NCI-H524 (cell line): ENCODE results near the gene LYRM9.
A peak's percentile ranks its signal among the peaks of the same experiment; 100 is the strongest.
"Not testable (repeated sequence)": the region's sequence is repeated elsewhere in the genome, so short reads cannot be mapped to it uniquely, and the experiment has no call there.

Experiments used
- DNase-seq, 2 experiments: peaks; one replicate each; lab custom pipeline; 2025; lab: John Stamatoyannopoulos, UW

The LYRM9 gene

GRCh38 chr17:27892866-27893769, at the start of gene LYRM9:
Gene LYRM9 (minus strand): TSS chr17:27893365. CDS start chr17:27882694, 10,671 bp downstream.
- DNase-seq: peak; percentile 88 to 96

DNA sequence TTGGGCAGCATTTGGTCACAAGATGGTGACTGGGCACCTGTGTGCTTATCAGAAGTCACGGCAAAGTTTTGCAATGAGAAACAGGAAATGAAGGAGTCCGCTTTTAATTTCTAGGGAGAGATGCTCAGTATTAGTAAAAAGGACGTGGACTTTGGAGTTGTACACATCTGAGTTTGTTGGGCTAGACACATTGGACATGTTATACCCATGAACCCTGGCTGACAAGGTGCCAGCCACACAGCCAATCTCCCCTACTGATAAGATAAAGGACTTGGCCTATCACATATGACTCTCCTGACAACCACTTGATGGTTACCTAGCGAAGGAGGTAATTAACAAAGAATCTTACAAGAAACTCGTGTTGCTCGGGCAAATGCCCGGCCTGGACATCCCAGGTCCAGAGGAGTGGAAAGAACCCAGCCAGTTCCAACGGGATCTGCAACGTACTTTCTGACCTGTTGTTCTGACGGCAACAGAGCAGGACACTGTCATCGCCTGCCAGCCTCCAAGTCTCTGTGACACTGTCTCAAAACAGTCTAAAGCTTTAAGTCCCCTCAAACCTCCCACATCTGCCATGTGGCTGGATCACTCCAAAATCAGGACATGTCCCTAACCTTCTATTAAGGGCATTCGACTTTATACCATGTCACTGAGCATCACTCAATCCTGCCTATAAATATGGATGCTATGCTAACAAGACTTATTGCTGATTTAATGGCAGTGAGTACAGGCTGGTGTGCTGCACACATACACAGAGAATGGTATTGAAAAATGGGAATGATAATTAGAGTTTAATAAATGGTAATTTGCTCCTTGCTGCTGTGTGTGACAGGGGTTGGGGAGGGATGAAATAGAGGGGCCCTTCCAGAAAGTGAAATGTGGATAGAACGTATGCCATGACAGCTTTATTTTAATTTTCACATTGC, 47.6 kb upstream of the LYRM9 start:
- DNase-seq: no peak

GRCh38 chr17:27939474-27940465, 46.6 kb upstream of the LYRM9 start:
- no peak for DNase-seq

- DNase-seq: no peak
These were observed 45.7 kb upstream of the LYRM9 start for GRCh38 chr17:27938864-27939263.

DNA sequence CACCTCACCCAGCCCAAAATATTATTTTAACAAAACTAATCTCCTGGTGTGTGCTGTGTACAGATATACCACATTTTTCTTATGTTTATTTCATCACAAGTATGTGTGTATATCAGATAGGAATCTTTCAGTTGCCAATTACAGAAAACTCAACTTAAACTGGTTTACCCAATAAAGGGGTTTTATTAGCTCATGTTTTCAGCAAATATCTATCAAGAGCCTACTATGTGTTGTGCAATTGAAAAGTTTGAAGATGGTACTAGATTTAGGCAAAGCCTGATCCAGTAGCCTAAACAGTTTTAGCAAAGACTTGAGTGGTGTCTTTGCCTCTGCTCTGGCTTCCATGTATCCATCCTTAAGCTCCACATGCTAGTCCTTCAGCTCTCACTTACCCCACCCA, 45.1 kb upstream of the LYRM9 start:
- DNase-seq: no peak

DNA sequence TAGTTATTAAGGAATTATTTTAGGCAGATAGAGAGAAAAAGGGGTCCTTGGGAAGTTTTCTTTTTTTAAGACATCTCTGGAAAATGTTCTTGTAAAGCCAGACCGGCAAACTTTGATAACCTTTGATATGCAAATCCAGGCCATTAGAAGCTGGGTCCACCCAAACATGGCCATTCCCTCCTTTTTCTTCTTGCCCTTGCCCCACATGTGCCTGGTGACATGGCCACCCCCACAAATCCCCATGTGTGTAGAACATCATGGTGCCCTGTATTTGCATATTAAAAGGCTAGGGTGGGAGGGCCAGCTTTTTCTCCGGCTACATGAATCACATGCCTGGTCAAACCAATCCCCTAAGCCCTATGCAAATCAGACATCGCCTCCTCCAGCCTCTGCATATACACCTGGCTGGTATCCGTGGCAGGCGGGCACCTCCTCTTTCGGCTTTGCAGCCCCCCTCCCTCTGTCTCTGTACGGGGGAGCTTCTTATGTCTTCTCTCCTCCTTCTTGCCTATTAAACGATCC, 43.9 kb upstream of the LYRM9 start:
- DNase-seq: no peak

DNA sequence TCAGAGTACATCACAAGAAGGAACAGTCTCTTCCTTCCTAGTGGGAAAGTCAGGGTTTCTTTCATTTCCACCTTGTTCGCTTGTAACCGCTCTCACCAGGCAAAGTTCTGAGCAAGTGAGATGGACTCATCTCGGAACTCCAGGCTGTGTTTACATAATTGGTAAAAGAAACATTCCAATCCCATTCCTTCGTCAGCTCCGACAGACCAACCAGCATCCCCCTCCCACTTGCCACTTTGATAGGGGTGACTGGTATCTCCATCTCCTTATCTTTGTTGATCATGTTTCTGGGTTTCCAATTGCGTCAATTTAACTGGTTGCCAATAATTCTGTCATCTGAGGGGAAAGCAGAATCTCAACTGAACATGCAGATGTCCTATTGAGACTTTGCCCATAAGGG, 36.8 kb upstream of the LYRM9 start:
- no peak for DNase-seq

DNA sequence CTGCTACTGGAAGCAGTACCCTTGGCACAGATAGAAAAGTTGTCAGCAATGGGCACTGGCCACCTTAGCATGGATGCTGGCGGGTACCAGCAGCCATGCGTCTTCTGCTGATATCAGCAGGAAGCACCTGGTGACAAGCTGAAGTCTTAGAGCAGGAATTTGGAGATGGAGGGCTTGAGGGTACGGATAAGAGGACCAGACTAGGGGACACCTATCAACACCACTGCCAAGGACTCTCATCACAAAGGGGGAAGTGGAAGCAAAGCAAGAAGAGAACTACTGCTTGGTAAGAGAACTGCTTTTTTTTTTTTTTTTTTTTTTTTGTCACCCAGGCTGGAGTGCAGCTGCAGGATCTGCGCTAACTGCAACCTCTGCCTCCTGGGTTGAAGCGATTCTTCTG, 35.4 kb upstream of the LYRM9 start:
- DNase-seq: no peak

GRCh38 chr17:27927781-27928180, 34.6 kb upstream of the LYRM9 start:
- DNase-seq: no peak

DNA sequence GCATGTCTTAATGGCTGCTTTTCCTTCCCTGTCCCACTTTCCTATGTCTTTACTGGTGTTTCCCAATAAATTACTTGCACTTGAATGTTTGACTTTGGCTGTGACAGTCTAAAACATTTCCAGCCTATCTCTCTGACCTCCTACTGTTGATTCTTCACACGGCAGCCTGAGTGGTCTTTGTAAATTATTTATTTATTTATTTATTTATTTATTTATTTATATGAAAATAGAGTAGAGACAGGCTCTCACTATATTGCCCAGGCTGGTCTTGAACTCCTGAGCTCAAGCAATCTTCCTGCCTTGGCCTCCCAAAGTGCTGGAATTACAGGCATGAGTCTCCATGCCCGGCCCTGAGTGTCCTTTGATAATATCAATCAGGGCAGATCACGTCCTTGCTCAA, 28.4 kb upstream of the LYRM9 start:
- no peak for DNase-seq

- no peak for DNase-seq
These were observed 27.9 kb upstream of the LYRM9 start for GRCh38 chr17:27921077-27921476.

- DNase-seq: no peak
These were observed 27.4 kb upstream of the LYRM9 start for GRCh38 chr17:27920569-27920968.

DNA sequence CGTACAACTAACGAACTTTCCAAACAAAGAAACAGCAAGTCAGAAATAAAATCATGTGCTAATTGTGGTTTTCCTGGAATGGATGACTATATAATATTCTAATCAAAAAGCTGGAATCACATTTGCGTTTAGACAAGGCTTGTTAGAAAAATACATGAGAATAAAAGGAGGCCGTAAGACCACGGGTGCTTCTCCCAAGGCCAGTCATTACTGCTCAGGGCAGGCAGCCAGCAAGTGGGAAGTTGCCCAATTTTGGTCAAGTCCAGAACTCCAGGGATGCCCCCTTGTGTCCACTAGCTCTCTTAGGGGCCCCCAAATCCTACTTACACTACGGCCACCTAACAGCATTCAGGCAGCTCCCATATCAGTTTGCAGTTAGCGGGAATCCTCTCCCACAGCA, 25.9 kb upstream of the LYRM9 start:
- no peak for DNase-seq

DNA sequence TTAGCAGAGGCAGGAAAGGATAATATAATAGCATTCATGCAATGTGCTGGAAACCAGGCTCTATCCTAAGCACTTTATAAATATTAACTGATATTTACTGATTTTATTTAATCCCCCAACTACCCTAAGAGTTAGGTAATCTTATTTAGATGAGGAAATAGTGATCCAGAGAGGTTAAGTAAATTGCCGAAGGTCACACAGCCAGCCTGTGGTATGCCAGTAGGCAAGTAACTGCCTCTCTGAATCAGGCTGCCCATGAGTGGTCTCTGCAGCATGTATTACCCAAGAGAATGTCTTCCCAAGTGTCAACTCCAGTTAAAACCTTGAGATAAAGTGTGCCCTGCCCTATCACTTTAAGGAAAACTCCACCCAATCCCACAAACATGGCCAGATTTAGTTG, 25.3 kb upstream of the LYRM9 start:
- no peak for DNase-seq

GRCh38 chr17:27917000-27917399, 23.8 kb upstream of the LYRM9 start:
- no peak for DNase-seq

DNA sequence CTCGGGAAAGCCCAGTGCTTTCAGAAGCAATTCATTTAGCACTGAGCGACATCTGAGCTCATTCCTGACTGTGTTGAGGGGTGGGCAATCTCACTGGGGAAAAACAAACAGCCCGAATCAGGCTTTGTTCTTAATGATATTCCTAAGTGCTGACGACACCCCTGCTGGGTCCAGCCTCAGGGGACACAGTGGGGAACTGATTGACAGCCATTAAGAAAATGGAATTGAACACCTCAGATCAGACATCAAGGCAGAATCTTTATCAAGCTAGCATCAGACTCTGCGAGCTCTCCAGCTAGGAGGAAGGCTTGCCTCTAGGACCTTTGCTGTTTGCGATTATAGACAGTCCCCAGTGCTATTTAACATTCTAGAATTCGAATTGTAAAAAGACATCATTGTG, 22.5 kb upstream of the LYRM9 start:
- no peak for DNase-seq

GRCh38 chr17:27914382-27914781, 21.2 kb upstream of the LYRM9 start:
- DNase-seq: no peak

GRCh38 chr17:27912964-27913363, 19.8 kb upstream of the LYRM9 start:
- DNase-seq: no peak

GRCh38 chr17:27912299-27912698, 19.1 kb upstream of the LYRM9 start:
- DNase-seq: not testable (repeated sequence)

- no peak for DNase-seq
These were observed 14.9 kb upstream of the LYRM9 start for GRCh38 chr17:27907976-27908558.

- DNase-seq: no peak
These were observed 13.5 kb upstream of the LYRM9 start for GRCh38 chr17:27906623-27907022.
